HUDEP-2 (cell line): Measurements from ENCODE around the gene NDUFA6.
A peak's percentile ranks its signal among the peaks of the same experiment; 100 is the strongest.
"Not testable (repeated sequence)": the region's sequence is repeated elsewhere in the genome, so short reads cannot be mapped to it uniquely, and the experiment has no call there.

Source experiments
- DNase-seq, 76 experiments: peaks; one replicate each; lab custom pipeline; 2025; ENCODE audit not compliant: unreplicated experiment in 76 of 76; lab: John Stamatoyannopoulos, UW

The NDUFA6 gene

GRCh38 chr22:42114721-42115120 lies 24.1 kb upstream of the NDUFA6 start:
- DNase-seq, result peak in 7 of 76 experiments; percentile 12 to 26 (median 17)

- peak in 1 of 76 experiments; percentile 12 for DNase-seq
Measured at GRCh38 chr22:42112793-42113192, 22.2 kb upstream of the NDUFA6 start.

GRCh38 chr22:42111798-42112197 lies 21.2 kb upstream of the NDUFA6 start:
- no peak for DNase-seq

- no peak for DNase-seq
Measured at GRCh38 chr22:42108848-42109247, 18.3 kb upstream of the NDUFA6 start.

- not testable (repeated sequence) for DNase-seq
Measured at GRCh38 chr22:42104332-42104860, 13.8 kb upstream of the NDUFA6 start.

- no peak for DNase-seq
Measured at GRCh38 chr22:42101199-42101598, 10.6 kb upstream of the NDUFA6 start.

- no peak for DNase-seq
Measured at GRCh38 chr22:42091455-42091782, 847 bp upstream of the NDUFA6 start.

GRCh38 chr22:42086051-42086450 lies 4.5 kb downstream of the NDUFA6 start:
- no peak for DNase-seq

GRCh38 chr22:42084874-42085273 lies 5.7 kb downstream of the NDUFA6 start:
- DNase-seq, result no peak

- DNase-seq, result no peak
Measured at GRCh38 chr22:42083119-42083518, 7.5 kb downstream of the NDUFA6 start.

GRCh38 chr22:42080287-42080686 lies 10.3 kb downstream of the NDUFA6 start:
- DNase-seq, result no peak

GRCh38 chr22:42079319-42080251 lies 11.0 kb downstream of the NDUFA6 start, which contains the start of gene SMDT1:
Gene SMDT1, plus strand, starts transcription at chr22:42079700. Its CDS starts 69 bp downstream, at chr22:42079769.
- DNase-seq, result peak in 74 of 76 experiments; percentile 71 to 98 (median 95)

- peak in 1 of 76 experiments; percentile 8 for DNase-seq
Measured at GRCh38 chr22:42078469-42079318, 11.9 kb downstream of the NDUFA6 start.

GRCh38 chr22:42077486-42078125 lies 13.0 kb downstream of the NDUFA6 start:
- DNase-seq, result no peak

GRCh38 chr22:42076764-42077485 lies 13.6 kb downstream of the NDUFA6 start:
- DNase-seq, result no peak

GRCh38 chr22:42074846-42075676 lies 15.5 kb downstream of the NDUFA6 start:
- DNase-seq, result no peak

GRCh38 chr22:42074132-42074811 lies 16.3 kb downstream of the NDUFA6 start, which contains the start of gene PHETA2:
Gene PHETA2, plus strand, starts transcription at chr22:42074248. Its CDS starts 3,046 bp downstream, at chr22:42077294.
- DNase-seq, result peak in 15 of 76 experiments; percentile 7 to 50 (median 25)

GRCh38 chr22:42073621-42074041 lies 16.9 kb downstream of the NDUFA6 start:
- no peak for DNase-seq
